WTC11 (cell line): ENCODE measurements around the gene IRS1. TPM values are rescaled to one million over a fixed set of nuclear protein-coding genes. Genes with fewer than 3 reads are reported as not detected.

Experiments
- ATAC-seq: fragments of 200-7000 bp; cut with Tn5 transposase; 2 replicates; pipeline ENCODE4 v1.10.0; 2021; ENCODE audit warnings: mild to moderate bottlenecking, moderate library complexity
- CTCF ChIA-PET: fragments of 300-600 bp; sonication (Branson Sonifier 250); formaldehyde crosslinking; loops from one replicate; lab custom pipeline; 2021; ENCODE audit warnings: antibody characterized with exemption; lab: Charles Lee
- POLR2A ChIA-PET: fragments of 350-600 bp; sonication (Branson Sonifier 250); formaldehyde crosslinking; loops from one replicate; lab custom pipeline; 2021; ENCODE audit warnings: antibody characterized with exemption; lab: Charles Lee
- DNase-seq: peaks from one replicate; pipeline ENCODE4 v3.0.0; 2021; ENCODE audit warnings: low spot score
- H3K27ac Mint-ChIP-seq: 2 replicates; pipeline ENCODE4 v1.8.0; 2021; ENCODE audit warnings: mixed read lengths
- H3K27me3 Mint-ChIP-seq: 2 replicates; pipeline ENCODE4 v1.8.0; 2021; ENCODE audit warnings: low read depth, mild to moderate bottlenecking, moderate library complexity, mixed read lengths
- H3K36me3 Mint-ChIP-seq: 2 replicates; pipeline ENCODE4 v1.8.0; 2021; ENCODE audit warnings: mixed read lengths
- H3K4me1 Mint-ChIP-seq: 2 replicates; pipeline ENCODE4 v1.8.0; 2022; ENCODE audit warnings: mixed read lengths
- H3K4me3 Mint-ChIP-seq: 2 replicates; pipeline ENCODE4 v1.8.0; 2021; ENCODE audit warnings: mild to moderate bottlenecking, moderate library complexity, mixed read lengths
- H3K9me3 Mint-ChIP-seq: 2 replicates; pipeline ENCODE4 v1.8.0; 2021; ENCODE audit warnings: mixed read lengths
- ATF1 ChIP-seq: sonication (generic); formaldehyde crosslinking; IDR thresholded peaks from 2 replicates; pipeline ENCODE4 v1.8.1; 2023; ENCODE audit warnings: mild to moderate bottlenecking, moderate library complexity, missing genetic modification reagents
- CREB1 ChIP-seq: sonication (generic); formaldehyde crosslinking; IDR thresholded peaks from 2 replicates; pipeline ENCODE4 v1.8.0; 2023; ENCODE audit warnings: mild to moderate bottlenecking, missing genetic modification reagents
- FOXP1 ChIP-seq: sonication (generic); formaldehyde crosslinking; IDR thresholded peaks from 2 replicates; pipeline ENCODE4 v1.8.0; 2022; ENCODE audit warnings: missing genetic modification reagents, mild to moderate bottlenecking, moderate library complexity, borderline replicate concordance
- GTF2I ChIP-seq: fragments of 250-450 bp; sonication (Bioruptor Pico); conservative IDR thresholded peaks from 2 replicates; pipeline ENCODE4 v1.4.0; 2021; ENCODE audit warnings: mild to moderate bottlenecking
- HMGA2 ChIP-seq: fragments of 250-450 bp; sonication (Bioruptor Pico); IDR thresholded peaks from 2 replicates; pipeline ENCODE4 v1.4.0; 2021; ENCODE audit warnings: mild to moderate bottlenecking, moderate library complexity
- MXD4 ChIP-seq: fragments of 250-450 bp; sonication (Bioruptor Pico); IDR thresholded peaks from 2 replicates; pipeline ENCODE4 v1.8.0; 2021; ENCODE audit warnings: mild to moderate bottlenecking, moderate library complexity, borderline replicate concordance
- ZNF138 ChIP-seq: sonication (generic); formaldehyde crosslinking; conservative IDR thresholded peaks from 2 replicates; pipeline ENCODE4 v1.8.1; 2022; ENCODE audit warnings: mild to moderate bottlenecking, moderate library complexity, missing genetic modification reagents
- ZNF219 ChIP-seq: sonication (generic); formaldehyde crosslinking; IDR thresholded peaks from 2 replicates; pipeline ENCODE4 v1.8.0; 2023; ENCODE audit warnings: missing genetic modification reagents, mild to moderate bottlenecking, borderline replicate concordance
- ZNF317 ChIP-seq: sonication (generic); formaldehyde crosslinking; IDR thresholded peaks from 2 replicates; pipeline ENCODE4 v1.8.1; 2023; ENCODE audit warnings: low read depth, mild to moderate bottlenecking, moderate library complexity, missing genetic modification reagents, borderline replicate concordance
- ZNF532 ChIP-seq: fragments of 250-450 bp; sonication (Bioruptor Pico); IDR thresholded peaks from 2 replicates; pipeline ENCODE4 v1.9.0; 2021; ENCODE audit warnings: mild to moderate bottlenecking, borderline replicate concordance
- total RNA-seq: library from RNA; stranded (reverse); gene quantifications from 3 replicates; pipeline ENCODE4 v1.2.3, GENCODE V29; 2021
- TF ChIP-seq, protein P1 (sequence below): sonication (generic); formaldehyde crosslinking; IDR thresholded peaks from 2 replicates; pipeline ENCODE4 v1.8.0; 2022; ENCODE audit warnings: missing genetic modification reagents
- TF ChIP-seq, protein P2 (sequence below): sonication (generic); formaldehyde crosslinking; IDR thresholded peaks from 2 replicates; pipeline ENCODE4 v1.8.0; 2022; ENCODE audit warnings: mild to moderate bottlenecking, missing genetic modification reagents

Gene IRS1
- total RNA-seq, 1 experiment from 2014 or later = 22.9 TPM

GRCh38 chr2:226796840-226797288 is 2.8 kb downstream of the IRS1 start:
- H3K27ac Mint-ChIP-seq = no peak overlapping the region
- H3K36me3 Mint-ChIP-seq = peaks cover 16% of the 10 kb centered on the region
- TF ChIP-seq ZNF317 (no peak), CREB1 (CRISPR knock-in tag) (no peak), ZNF532 (CRISPR knock-in tag) (no peak), ATF1 (no peak), ZNF219 (CRISPR knock-in tag) (no peak), FOXP1 (CRISPR knock-in tag) (0 out of 2 replicates have a peak, but pooled peaks have one; percentile 55)
- TF ChIP-seq, protein P1, sequence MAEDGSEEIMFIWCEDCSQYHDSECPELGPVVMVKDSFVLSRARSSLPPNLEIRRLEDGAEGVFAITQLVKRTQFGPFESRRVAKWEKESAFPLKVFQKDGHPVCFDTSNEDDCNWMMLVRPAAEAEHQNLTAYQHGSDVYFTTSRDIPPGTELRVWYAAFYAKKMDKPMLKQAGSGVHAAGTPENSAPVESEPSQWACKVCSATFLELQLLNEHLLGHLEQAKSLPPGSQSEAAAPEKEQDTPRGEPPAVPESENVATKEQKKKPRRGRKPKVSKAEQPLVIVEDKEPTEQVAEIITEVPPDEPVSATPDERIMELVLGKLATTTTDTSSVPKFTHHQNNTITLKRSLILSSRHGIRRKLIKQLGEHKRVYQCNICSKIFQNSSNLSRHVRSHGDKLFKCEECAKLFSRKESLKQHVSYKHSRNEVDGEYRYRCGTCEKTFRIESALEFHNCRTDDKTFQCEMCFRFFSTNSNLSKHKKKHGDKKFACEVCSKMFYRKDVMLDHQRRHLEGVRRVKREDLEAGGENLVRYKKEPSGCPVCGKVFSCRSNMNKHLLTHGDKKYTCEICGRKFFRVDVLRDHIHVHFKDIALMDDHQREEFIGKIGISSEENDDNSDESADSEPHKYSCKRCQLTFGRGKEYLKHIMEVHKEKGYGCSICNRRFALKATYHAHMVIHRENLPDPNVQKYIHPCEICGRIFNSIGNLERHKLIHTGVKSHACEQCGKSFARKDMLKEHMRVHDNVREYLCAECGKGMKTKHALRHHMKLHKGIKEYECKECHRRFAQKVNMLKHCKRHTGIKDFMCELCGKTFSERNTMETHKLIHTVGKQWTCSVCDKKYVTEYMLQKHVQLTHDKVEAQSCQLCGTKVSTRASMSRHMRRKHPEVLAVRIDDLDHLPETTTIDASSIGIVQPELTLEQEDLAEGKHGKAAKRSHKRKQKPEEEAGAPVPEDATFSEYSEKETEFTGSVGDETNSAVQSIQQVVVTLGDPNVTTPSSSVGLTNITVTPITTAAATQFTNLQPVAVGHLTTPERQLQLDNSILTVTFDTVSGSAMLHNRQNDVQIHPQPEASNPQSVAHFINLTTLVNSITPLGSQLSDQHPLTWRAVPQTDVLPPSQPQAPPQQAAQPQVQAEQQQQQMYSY (CRISPR knock-in tag) = no peak
- TF ChIP-seq, protein P2, sequence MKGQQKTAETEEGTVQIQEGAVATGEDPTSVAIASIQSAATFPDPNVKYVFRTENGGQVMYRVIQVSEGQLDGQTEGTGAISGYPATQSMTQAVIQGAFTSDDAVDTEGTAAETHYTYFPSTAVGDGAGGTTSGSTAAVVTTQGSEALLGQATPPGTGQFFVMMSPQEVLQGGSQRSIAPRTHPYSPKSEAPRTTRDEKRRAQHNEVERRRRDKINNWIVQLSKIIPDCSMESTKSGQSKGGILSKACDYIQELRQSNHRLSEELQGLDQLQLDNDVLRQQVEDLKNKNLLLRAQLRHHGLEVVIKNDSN (CRISPR knock-in tag) = no peak
- H3K27me3 Mint-ChIP-seq = no peaks in the 10 kb centered on the region
- peaks cover 62% of the 10 kb centered on the region for H3K4me1 Mint-ChIP-seq
- peak; percentile 21 for DNase-seq
- no peaks in the 10 kb centered on the region for H3K9me3 Mint-ChIP-seq
- no peak for ATAC-seq
- CTCF ChIA-PET = no interaction called here
- POLR2A ChIA-PET = no interaction called here
- H3K4me3 Mint-ChIP-seq = peak overlapping the region; percentile 45; the same call in 1 of the 2 replicates

GRCh38 chr2:226796012-226796839 is 3.4 kb downstream of the IRS1 start:
- DNase-seq (no peak), ATAC-seq (no peak)
- H3K9me3 Mint-ChIP-seq = no peaks in the 10 kb centered on the region
- H3K4me3 Mint-ChIP-seq = no peak overlapping the region
- H3K27me3 Mint-ChIP-seq = no peaks in the 10 kb centered on the region
- no peak overlapping the region for H3K27ac Mint-ChIP-seq
- H3K36me3 Mint-ChIP-seq = peaks cover 16% of the 10 kb centered on the region
- ChIA-PET POLR2A (no interaction called here), CTCF (interaction anchor here (1.0 to 1.5 kb wide), 2 partner anchors 41 to 765 kb away, joined by 3 read pairs; no protein-coding TSS in a partner anchor)
- TF ChIP-seq HMGA2 (CRISPR knock-in tag) (no peak), ZNF138 (CRISPR knock-in tag) (no peak), MXD4 (CRISPR knock-in tag) (no peak), GTF2I (CRISPR knock-in tag) (no peak), FOXP1 (CRISPR knock-in tag) (no peak)
- H3K4me1 Mint-ChIP-seq = peaks cover 58% of the 10 kb centered on the region
